ENCODE results near the gene PPFIBP1.

Gene PPFIBP1

GRCh38 chr12:27674989-27675388 lies 151.0 kb downstream of the PPFIBP1 start:
- DNase-seq, result no peak

DNA sequence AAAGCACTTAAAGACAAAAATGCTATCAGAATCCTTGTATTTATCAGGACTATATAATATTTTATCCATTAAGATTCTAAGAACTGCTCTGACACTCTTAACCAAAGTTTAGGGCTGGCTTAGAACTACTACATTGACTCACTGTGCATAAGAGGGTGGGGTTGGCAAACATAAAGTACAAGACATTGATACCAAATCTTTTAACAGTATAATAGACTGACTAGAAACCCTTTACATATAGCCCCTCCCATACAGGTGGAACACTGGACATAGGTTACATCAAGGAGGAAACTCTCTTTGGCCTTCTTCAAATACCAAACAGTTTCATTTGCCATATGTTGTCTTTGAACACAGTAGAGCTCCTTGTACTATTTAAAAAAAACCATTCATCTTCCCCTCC lies 156.6 kb downstream of the PPFIBP1 start:
- no peak for DNase-seq

DNA sequence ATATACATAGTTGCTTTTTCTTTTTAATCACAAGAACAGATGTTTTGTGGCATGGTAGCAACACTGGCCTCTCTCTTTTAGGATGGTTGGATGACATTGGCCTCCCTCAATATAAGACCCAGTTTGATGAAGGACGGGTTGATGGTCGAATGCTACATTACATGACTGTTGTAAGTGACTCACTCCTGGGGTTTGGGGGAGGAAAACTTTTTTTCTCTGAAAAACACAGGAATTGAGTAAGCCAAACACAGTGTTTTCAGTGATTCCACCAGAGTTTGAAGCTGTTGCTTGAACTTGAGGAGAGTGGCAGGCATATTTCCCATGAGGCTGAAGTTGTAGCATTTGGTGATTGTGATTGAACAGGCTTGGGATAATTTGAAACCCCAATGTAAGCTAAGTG lies 158.5 kb downstream of the PPFIBP1 start:
- no peak for DNase-seq

- no peak for DNase-seq
Observed at GRCh38 chr12:27685274-27685673, 161.3 kb downstream of the PPFIBP1 start.

- DNase-seq, result no peak
Observed at GRCh38 chr12:27686147-27686546, 162.1 kb downstream of the PPFIBP1 start.

DNA sequence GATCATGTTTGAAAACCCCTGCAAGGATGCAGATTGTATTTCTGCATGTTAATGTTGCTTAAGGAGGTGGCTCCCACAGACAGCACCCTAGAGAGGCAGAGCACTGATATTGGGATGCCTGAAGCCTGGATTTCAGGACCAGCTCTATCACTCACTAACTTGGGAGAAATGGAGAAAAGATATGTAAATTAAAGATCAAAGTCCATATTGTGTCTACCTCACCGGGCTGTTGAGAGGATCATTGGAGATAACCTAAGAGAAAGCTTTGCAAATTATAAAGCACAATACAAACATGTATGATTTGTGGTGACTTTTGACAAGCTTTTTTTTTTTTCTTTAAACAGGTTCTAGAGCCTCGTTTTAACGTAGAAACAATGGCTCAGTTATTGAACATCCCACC lies 164.7 kb downstream of the PPFIBP1 start:
- no peak for DNase-seq

GRCh38 chr12:27689558-27690180 lies 165.7 kb downstream of the PPFIBP1 start:
- no peak for DNase-seq

DNA sequence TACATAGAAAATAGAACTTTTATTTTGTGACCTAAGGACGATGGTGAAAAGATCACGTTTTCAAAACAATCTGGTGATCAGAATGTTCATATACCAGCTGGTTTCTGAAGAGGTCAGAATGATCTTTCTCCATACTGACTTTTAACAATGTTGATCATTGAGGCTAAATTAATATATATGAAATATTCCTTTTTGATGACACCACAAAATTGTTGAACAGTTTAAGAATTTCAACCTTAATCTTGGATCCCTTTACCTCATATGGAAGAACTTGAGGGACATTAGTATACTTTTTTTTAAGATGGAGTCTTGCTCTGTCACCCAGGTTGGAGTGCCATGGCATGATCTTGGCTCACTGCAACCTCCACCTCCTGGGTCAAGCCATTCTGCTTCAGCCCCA lies 169.4 kb downstream of the PPFIBP1 start:
- DNase-seq, result no peak

DNA sequence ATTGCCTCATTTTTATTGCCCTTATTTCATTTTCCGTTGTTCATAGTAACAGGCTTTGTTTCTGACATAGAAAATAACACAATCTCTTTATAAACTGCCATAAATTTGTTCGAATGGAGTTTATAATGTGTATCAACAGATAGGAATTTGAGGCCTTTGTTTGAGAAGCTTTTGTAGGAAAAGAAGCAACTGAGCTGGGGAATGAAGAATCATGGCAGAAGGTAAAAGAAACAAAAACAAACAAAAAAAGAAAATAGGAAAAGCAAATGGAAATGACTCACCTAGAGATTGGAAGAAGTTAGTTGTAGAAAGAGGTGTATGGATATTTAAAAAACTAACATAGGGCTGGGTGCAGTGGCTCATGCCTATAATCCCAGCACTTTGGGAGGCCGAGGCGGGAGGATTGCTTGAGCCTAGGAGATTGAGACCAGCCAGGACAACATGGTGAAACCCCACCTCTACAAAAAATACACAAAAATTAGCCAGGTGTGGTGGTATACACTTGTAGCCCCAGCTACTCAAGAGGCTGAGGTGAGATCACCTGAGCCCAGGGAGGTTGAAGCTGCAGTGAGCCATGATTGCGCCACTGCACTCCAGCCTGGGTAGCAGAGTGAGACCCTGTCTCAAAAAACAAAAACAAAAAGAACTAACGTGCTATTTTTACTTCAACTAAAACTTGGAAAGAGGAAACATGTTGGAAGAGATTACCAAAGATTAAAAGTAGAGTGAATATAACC lies 171.7 kb downstream of the PPFIBP1 start:
- no peak for DNase-seq

DNA sequence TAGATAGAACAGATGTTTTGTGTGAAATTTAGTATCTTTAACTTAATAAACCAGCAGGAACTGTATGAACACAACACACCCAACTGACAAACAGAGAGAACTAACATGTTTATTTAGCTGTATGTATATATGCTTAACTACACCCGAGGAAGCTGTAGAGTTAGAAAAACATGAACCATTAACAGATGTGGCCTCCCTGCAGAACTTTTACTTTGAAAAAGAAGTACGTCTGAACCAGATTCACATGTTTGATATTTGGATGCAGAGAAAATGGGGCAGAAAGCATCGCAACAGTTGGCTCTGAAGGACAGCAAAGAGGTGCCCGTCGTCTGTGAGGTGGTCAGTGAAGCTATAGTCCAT lies 172.3 kb downstream of the PPFIBP1 start, which contains the start of gene REP15:
REP15 (plus strand) TSS at position 155 of the 360 bp plus-strand sequence; CDS start at position 271, 116 bp downstream.
- no peak for DNase-seq

DNA sequence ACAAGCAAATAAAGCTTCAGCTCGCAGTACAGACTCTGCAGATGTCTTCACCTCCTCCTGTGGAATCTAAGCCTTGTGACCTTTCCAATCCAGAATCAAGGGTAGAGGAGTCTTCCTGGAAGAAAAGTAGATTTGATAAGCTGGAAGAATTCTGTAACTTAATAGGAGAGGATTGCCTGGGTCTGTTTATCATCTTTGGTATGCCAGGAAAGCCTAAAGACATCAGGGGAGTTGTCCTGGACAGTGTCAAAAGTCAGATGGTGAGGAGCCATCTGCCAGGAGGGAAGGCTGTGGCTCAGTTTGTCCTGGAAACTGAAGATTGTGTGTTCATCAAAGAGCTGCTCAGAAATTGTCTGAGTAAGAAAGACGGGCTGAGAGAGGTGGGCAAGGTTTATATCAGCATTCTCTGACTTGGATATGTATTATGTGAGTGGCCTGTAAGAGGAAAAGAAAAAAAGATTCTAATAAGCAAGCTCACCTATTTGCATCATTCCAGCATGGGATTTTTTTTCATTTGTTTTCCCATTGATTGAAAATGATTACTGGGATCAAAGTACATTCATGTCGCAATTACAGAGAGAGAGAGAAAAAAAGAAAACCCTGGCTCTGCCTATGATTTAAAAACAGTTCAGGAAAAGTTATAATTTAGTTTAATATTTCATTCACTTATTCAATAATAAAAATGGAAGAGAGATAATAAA lies 173.0 kb downstream of the PPFIBP1 start:
- no peak for DNase-seq

DNA sequence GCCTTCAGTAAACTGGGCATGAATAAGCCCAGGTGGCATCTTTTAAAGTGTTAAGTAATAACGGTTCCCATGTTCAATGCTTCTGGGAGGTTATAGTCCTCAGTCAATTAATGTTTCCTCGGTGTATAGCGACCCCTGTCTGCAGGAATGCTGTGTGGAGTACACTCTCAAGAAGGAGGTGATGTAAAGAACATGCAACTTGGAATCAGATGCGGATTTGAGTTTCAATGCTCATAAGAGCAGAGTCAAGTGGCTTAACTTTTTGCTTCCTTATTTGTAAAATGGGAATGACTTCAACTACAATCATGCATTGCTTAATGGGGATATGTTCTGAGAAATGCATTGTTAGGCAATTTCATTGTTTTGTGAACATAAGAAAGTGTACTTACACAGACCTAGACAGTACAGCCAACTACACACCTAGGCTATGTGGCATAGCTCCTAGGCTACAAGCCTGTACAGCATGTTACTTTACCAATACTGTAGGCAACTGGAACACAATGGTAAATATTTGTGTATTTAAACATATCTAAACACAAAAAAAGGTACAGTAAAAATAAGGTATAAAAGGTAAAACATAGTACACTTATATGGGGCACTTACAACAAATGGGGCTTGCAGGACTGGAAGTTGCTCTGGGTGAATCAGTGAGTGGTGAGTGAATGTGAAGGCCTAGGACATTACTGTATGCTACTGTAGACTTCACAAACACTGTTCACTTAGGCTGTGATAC lies 179.9 kb downstream of the PPFIBP1 start:
- peak; percentile 67 for DNase-seq

GRCh38 chr12:27705263-27705662 lies 181.3 kb downstream of the PPFIBP1 start:
- DNase-seq, result no peak

DNA sequence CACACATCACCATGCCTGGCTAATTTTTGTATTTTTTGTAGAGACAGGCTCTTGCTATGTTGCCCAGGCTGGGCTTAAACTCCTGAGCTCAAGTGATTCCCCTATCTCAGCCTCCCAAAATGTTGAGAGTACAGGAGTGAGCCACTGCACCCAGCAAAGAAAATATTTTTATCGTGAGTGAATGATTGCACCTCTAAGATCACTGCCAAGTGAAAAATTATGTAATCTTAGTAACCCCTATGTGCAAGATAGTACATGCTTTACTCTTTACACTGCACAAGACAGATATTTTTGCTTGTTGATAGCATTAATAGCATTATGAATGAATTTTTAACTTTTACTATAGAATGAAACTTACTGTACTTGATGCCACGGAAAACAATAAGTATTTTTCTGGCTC lies 183.2 kb downstream of the PPFIBP1 start:
- DNase-seq, result no peak

DNA sequence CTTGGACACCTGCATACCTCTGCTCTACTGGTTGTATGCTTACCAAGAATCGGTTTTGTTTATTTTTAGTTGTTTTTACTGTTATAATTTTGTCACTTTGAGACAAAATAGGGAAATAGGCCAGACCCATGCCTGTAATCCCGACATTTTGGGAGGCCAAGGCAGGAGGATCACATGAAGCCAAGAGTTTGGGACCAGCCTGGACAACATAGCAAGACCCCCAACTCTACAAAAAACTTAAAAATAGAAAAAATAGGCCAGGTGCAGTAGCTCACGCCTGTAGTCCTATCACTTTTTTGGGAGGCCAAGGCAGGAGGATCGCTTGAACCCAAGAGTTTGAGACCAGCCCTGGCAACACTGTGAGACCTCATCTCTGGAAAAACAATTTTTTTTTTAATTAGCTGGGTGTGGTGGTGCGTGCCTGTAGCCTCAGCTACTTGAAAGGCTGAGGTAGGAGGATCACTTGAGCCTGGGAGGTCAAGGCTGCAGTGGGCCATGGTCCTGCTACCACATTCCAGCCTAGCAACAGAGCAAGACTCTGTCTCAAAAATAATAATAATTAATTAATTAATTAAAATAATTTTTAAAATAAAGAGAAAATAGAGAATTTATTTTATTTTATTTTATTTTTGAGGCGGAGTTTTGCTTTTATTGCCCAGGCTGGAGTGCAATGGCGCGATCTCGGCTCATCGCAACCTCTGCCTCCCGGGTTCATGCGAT lies 185.4 kb downstream of the PPFIBP1 start:
- DNase-seq, result no peak

DNA sequence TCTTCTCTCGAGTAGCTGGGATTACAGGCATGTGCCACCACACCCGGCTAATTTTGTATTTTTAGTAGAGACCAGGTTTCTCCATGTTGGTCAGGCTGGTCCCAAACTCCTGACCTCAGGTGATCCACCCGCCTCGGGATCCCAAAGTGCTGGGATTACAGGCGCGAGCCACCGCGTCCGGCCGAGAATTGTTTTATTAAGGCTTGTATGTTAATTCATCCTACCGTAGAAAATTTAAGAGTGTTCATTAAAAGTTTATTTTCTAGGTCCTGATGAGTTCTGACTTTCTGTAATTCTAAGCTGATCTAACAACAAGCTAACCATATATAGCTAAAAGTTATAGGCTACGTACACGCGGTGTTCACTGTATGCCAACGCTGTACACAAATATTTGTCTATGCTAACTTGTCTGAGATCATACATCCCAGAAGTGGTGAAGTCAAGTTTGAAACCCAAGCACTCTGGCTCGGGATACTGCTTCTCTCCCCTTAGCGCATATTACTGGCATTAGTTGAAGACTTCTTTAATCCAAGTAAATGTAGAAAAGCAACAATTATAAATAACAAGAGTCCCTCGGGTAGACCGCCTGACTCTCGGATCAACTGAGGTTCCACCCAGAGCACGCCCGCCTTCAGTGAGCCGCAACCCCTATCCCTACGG lies 186.1 kb downstream of the PPFIBP1 start:
- no peak for DNase-seq

DNA sequence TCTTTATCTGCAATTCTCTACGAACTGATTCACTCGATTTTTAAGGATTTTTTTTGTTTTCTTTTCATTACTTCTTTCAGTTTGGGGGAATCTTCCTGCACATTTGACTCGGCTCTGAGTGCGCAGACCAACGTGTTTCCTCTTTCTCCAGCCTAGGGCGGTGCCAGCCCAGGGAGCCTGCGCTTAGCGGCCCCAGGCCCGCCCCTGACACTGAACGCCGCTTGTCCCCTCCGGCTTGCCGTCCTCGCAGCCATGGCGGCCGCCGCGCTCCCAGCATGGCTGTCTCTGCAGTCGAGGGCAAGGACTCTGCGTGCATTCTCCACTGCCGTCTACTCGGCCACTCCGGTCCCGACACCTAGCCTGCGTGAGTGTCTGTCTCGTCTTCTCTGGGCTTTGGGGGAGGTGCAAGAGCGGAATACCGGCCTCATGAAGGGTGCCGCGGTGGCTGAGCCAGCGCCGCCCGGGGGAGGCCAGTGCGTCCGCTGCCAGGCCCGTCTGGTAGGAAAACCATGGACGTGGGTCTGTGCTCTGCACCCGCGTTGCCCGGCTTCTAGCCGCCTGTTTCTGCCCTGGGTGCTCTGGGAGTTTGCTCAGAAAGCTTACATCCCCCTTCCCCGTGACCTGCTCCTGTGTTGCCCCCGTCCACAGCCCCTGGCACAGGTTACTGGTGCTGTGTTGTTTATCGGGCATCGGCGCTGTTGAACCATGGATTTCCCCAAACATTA lies 186.7 kb downstream of the PPFIBP1 start, which contains the start of gene MRPS35:
MRPS35 (plus strand) TSS at position 241 of the 725 bp plus-strand sequence; CDS start at position 253, 12 bp downstream.
- DNase-seq, result peak; percentile 86

- no peak for DNase-seq
Observed at GRCh38 chr12:27711317-27711682, 187.3 kb downstream of the PPFIBP1 start.

- DNase-seq, result no peak
Observed at GRCh38 chr12:27711967-27712366, 188.0 kb downstream of the PPFIBP1 start.

GRCh38 chr12:27723212-27723611 lies 199.2 kb downstream of the PPFIBP1 start:
- DNase-seq, result no peak

DNA sequence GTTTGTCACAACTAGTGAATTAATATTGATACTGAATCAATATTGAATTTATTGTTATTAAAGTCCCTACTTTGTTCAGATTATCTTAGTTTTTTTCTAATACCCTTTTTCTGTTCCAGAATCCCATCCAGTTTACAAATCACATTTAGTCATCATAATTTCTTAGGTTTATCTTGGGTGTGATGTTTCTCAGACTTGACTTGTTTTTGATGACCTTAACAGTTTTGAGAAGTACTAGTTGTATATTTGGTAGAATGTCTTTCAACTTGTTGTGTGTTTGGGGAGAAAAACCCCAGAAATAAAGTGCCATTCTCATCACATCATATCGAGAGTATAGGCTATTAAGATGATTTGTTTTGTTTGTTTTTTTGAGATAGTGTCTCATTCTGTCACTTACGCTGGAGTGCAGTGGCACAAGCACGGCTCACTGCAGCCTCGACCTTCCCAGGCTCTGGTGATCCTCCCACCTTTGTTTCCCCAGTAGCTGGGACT lies 206.1 kb downstream of the PPFIBP1 start:
- no peak for DNase-seq
